SHP77 (cell line): ENCODE data around the gene THBS4.

ENCODE experiments used
- DNase-seq, 2 experiments: peaks; one replicate each; lab custom pipeline; 2025; lab: John Stamatoyannopoulos, UW

THBS4 gene

GRCh38 chr5:80116465-80116864 is 81.3 kb downstream of the THBS4 start:
- no peak for DNase-seq

GRCh38 chr5:80117446-80117845 is 82.3 kb downstream of the THBS4 start:
- no peak for DNase-seq

GRCh38 chr5:80119372-80119771 is 84.2 kb downstream of the THBS4 start:
- no peak for DNase-seq

- DNase-seq, result no peak
Observed at GRCh38 chr5:80122579-80122978, 87.4 kb downstream of the THBS4 start.

GRCh38 chr5:80124121-80124918 is 89.2 kb downstream of the THBS4 start:
- no peak for DNase-seq

- DNase-seq, result no peak
Observed at GRCh38 chr5:80125022-80125961, 90.1 kb downstream of the THBS4 start.

GRCh38 chr5:80125962-80126480 is 90.9 kb downstream of the THBS4 start:
- no peak for DNase-seq

GRCh38 chr5:80127116-80127552 is 92.0 kb downstream of the THBS4 start:
- no peak for DNase-seq

GRCh38 chr5:80128141-80128540 is 93.0 kb downstream of the THBS4 start:
- no peak for DNase-seq

- DNase-seq, result no peak
Observed at GRCh38 chr5:80129146-80129545, 94.0 kb downstream of the THBS4 start.
